Coronary artery (tissue), 2 donors: ENCODE data around the gene CBX8.
A peak's percentile ranks its signal among the peaks of the same experiment; 100 is the strongest.

Experiments
- DNase-seq: peaks from one replicate; pipeline ENCODE4 v3.0.0-alpha.2; 2017; ENCODE audit warnings: low spot score
- H3K27ac ChIP-seq, 2 donors: fragments of 200-600 bp; sonication (generic); one replicate each; pipeline ENCODE4 v1.5.1; 2016 to 2019
- H3K4me3 ChIP-seq: fragments of 200-600 bp; sonication (generic); 2 replicates; pipeline ENCODE4 v1.5.1; 2016; ENCODE audit warnings: mild to moderate bottlenecking, moderate library complexity
- CTCF ChIP-seq: fragments of 200-600 bp; sonication (generic); IDR thresholded peaks from one replicate; pipeline ENCODE4 v1.5.1; 2019; ENCODE audit warnings: antibody characterized with exemption

CBX8 gene

GRCh38 chr17:79792984-79793923, 3.6 kb downstream of the CBX8 start:
- Histone ChIP-seq H3K27ac (peak overlapping the region in 1 of 2 donors; percentile 67), H3K4me3 (peak overlapping the region; percentile 69)
- no peak for TF ChIP-seq CTCF
- no peak for DNase-seq

- H3K4me3 ChIP-seq, result peak overlapping the region; percentile 69
- H3K27ac ChIP-seq, result no peak overlapping the region
- no peak for DNase-seq
- TF ChIP-seq CTCF, result no peak
These were observed 4.5 kb downstream of the CBX8 start for GRCh38 chr17:79792341-79792871.

- no peak for DNase-seq
- no peak for TF ChIP-seq CTCF
- Histone ChIP-seq H3K27ac (no peak overlapping the region), H3K4me3 (no peak overlapping the region)
These were observed 5.1 kb downstream of the CBX8 start for GRCh38 chr17:79791735-79792161.

DNA sequence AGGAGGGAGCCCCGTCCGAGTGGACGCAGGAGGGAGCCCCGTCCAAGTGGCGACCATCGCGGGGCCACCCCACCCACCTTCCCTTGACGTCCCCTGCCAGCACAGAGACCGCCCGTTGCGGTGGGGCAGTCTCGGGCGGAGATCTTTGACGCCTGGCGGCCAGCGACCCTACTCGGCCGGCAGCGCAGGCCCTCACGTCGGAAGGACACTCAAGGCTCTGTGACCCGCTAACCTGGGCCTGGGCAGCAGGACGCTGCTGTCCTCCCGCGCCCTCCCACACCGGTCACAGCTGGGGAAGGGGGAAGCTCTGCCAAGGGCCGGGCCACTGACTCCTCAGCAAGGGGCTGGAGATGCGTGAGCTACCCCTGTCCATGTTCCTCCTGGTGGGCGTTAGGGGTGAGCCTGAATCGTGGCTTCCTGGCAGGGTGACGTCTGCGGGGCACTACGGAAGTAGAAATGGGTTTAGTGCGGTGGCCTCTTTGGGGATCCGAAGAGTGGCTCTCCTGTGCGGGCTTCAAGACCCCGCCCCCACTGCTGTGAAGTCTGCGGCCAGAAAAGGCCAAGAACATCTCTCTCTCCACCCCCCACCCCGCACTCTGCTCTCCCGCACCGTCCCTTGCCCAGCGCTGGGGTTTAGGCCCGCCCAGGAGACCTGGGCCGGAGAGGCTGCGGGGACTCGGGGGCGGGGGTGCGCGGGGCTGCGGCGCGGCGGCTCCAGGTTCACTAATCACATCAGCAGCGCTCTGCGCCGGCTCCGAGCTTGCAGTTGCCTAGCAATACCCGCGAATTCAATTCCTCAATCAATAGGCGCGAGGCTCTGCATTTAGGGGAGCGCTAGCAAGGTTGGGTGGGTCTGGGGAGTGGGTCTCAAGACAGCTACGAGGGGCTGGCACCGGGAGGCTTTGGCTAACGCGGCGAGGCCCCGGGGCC, 5.8 kb downstream of the CBX8 start:
- no peak for TF ChIP-seq CTCF

DNA sequence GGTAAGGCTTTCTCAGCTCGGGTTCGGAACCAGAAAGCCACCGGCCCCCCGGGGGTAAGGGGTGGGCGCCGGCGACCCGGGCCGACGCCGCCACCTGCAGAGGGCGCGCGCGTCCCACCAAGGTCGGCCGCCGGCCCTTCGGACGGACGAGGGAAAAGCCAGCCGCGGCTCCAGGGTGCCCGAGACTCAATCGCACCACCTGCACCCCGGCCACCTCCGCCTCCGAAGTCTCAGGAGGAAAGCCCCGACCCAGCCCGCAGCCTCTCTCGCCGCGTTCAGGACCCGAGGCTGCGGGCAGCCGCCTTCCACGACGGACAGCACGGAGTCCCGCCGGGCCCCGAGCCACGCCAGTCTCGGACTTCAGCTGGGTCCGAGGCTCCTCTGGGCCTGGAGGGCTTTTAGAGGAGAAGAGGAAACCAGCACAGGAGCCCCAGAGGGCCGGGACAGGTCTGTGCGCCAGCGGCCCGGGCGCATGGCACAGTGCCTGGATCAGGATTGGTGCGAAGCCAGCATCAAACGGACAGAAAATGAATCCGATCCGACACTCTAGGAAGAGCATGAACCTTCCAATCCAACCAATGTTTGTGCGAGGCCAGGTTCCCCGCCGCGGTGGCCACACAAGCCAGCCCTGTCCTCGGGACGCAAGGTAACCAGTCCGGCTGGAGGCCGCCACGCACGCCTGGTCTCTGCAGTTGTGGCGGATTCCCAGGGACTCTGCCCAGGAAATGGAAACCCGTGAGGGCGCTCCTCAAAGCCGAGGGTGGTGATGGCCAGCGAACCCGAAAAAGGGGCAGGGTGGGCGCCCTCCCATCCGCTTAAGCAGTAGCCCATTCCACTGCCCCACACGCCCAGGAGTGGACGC, 6.7 kb downstream of the CBX8 start:
- no peak for DNase-seq
- Histone ChIP-seq H3K27ac (no peak overlapping the region), H3K4me3 (peak overlapping the region; percentile 47)
- peak; percentile 74 for TF ChIP-seq CTCF

More for the DNA sequence above, 5.8 kb downstream of the CBX8 start:
- H3K4me3 ChIP-seq, result no peak overlapping the region
- no peak for DNase-seq
- no peak overlapping the region for H3K27ac ChIP-seq
